Measurements from ENCODE around the gene NTRK3.

NTRK3 gene

GRCh38 chr15:87944691-87945090 lies 311.8 kb downstream of the NTRK3 start:
- no peak for DNase-seq (ENCODE audit: low read depth in 2 of 2)

GRCh38 chr15:87944050-87944449 lies 312.5 kb downstream of the NTRK3 start:
- no peak for DNase-seq (ENCODE audit: low read depth in 2 of 2)

GRCh38 chr15:87943626-87944025 lies 312.9 kb downstream of the NTRK3 start:
- no peak for DNase-seq (ENCODE audit: low read depth in 2 of 2)

GRCh38 chr15:87942316-87942715 lies 314.2 kb downstream of the NTRK3 start:
- DNase-seq (ENCODE audit: low read depth in 2 of 2), result no peak

- no peak for DNase-seq (ENCODE audit: low read depth in 2 of 2)
Measured at GRCh38 chr15:87941606-87942005, 314.9 kb downstream of the NTRK3 start.

- DNase-seq (ENCODE audit: low read depth in 2 of 2), result no peak
Measured at GRCh38 chr15:87940768-87941167, 315.8 kb downstream of the NTRK3 start.

- DNase-seq (ENCODE audit: low read depth in 2 of 2), result no peak
Measured at GRCh38 chr15:87939848-87940457, 316.6 kb downstream of the NTRK3 start.

- no peak for DNase-seq (ENCODE audit: low read depth in 2 of 2)
Measured at GRCh38 chr15:87938031-87938430, 318.5 kb downstream of the NTRK3 start.

- no peak for DNase-seq (ENCODE audit: low read depth in 2 of 2)
Measured at GRCh38 chr15:87935583-87935982, 321.0 kb downstream of the NTRK3 start.

- no peak for DNase-seq (ENCODE audit: low read depth in 2 of 2)
Measured at GRCh38 chr15:87931584-87931983, 325.0 kb downstream of the NTRK3 start.

- DNase-seq (ENCODE audit: low read depth in 2 of 2), result no peak
Measured at GRCh38 chr15:87930457-87930856, 326.1 kb downstream of the NTRK3 start.

- DNase-seq (ENCODE audit: low read depth in 2 of 2), result no peak
Measured at GRCh38 chr15:87929841-87930240, 326.7 kb downstream of the NTRK3 start.

GRCh38 chr15:87924433-87924832 lies 332.1 kb downstream of the NTRK3 start:
- no peak for DNase-seq (ENCODE audit: low read depth in 2 of 2)

GRCh38 chr15:87919064-87919463 lies 337.5 kb downstream of the NTRK3 start:
- DNase-seq (ENCODE audit: low read depth in 2 of 2), result no peak

GRCh38 chr15:87917480-87917879 lies 339.1 kb downstream of the NTRK3 start:
- DNase-seq (ENCODE audit: low read depth in 2 of 2), result no peak

- DNase-seq (ENCODE audit: low read depth in 2 of 2), result no peak
Measured at GRCh38 chr15:87916208-87916607, 340.3 kb downstream of the NTRK3 start.

- DNase-seq (ENCODE audit: low read depth in 2 of 2), result no peak
Measured at GRCh38 chr15:87910301-87910700, 346.2 kb downstream of the NTRK3 start.

- DNase-seq (ENCODE audit: low read depth in 2 of 2), result no peak
Measured at GRCh38 chr15:87907676-87908446, 348.7 kb downstream of the NTRK3 start.

GRCh38 chr15:87906444-87906843 lies 350.1 kb downstream of the NTRK3 start:
- DNase-seq (ENCODE audit: low read depth in 2 of 2), result no peak

GRCh38 chr15:87902772-87903426 lies 353.6 kb downstream of the NTRK3 start:
- DNase-seq (ENCODE audit: low read depth in 2 of 2), result no peak

GRCh38 chr15:87901926-87902690 lies 354.4 kb downstream of the NTRK3 start:
- no peak for DNase-seq (ENCODE audit: low read depth in 2 of 2)

GRCh38 chr15:87901008-87901407 lies 355.5 kb downstream of the NTRK3 start:
- DNase-seq (ENCODE audit: low read depth in 2 of 2), result no peak
